LNCaP clone FGC (cell line): Measurements from ENCODE around the gene IGFBP2.

Experiments used
- DNase-seq: peaks from one replicate; pipeline ENCODE4 v3.0.0-alpha.2; 2011; ENCODE audit warnings: low read depth
- H3K4me3 ChIP-seq: 2 replicates; pipeline ENCODE4 v1.5.1; 2011; ENCODE audit warnings: mild to moderate bottlenecking, low read depth, low read length, control low read depth
- TF ChIP-seq, protein P1 (sequence below): IDR thresholded peaks from 2 replicates; pipeline ENCODE4 v1.5.1; 2012; ENCODE audit warnings: mild to moderate bottlenecking; ENCODE audit not compliant: control insufficient read depth, insufficient read depth; ENCODE audit errors: extremely low read depth

IGFBP2 gene

DNA sequence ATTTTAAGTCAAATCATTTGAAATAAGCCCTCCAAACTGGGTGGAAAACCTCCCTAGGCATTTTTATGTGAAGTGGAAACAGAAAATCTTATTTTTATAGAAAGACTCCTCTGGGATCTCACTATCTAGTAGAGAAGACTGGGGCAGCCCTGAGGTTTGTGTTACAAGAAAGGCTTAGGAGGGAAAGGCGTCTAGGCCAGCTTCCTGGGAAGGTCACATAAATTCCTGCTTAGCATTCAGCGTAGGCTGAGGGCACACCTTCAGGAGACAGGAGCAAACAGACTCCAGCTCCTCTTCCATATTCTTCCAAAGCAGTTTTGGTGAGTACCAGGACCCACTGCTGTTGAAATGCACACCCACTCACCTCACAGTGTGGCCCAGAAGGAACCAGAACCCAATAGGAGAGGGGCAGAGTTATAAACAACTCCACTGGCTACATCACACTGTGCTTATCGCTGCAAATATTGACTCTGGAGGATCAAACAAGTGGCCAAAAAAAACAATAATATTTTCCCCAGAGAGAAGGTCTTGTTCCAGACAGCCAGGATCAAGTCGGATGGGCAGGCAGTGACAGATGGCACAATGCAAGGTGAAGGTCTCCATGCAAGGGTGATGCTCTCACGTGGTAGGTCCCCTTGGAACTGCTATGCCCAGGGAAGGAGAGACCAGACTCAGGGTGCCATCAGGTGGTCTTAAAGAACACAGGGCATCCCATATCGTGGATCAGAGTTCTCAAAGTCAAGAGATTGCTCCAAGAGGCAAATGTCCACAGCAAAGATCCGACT lies 17.7 kb upstream of the IGFBP2 start:
- TF ChIP-seq, protein P1, sequence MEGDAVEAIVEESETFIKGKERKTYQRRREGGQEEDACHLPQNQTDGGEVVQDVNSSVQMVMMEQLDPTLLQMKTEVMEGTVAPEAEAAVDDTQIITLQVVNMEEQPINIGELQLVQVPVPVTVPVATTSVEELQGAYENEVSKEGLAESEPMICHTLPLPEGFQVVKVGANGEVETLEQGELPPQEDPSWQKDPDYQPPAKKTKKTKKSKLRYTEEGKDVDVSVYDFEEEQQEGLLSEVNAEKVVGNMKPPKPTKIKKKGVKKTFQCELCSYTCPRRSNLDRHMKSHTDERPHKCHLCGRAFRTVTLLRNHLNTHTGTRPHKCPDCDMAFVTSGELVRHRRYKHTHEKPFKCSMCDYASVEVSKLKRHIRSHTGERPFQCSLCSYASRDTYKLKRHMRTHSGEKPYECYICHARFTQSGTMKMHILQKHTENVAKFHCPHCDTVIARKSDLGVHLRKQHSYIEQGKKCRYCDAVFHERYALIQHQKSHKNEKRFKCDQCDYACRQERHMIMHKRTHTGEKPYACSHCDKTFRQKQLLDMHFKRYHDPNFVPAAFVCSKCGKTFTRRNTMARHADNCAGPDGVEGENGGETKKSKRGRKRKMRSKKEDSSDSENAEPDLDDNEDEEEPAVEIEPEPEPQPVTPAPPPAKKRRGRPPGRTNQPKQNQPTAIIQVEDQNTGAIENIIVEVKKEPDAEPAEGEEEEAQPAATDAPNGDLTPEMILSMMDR, result no peak
- H3K4me3 ChIP-seq, result no peak overlapping the region
- DNase-seq, result peak; percentile 80

DNA sequence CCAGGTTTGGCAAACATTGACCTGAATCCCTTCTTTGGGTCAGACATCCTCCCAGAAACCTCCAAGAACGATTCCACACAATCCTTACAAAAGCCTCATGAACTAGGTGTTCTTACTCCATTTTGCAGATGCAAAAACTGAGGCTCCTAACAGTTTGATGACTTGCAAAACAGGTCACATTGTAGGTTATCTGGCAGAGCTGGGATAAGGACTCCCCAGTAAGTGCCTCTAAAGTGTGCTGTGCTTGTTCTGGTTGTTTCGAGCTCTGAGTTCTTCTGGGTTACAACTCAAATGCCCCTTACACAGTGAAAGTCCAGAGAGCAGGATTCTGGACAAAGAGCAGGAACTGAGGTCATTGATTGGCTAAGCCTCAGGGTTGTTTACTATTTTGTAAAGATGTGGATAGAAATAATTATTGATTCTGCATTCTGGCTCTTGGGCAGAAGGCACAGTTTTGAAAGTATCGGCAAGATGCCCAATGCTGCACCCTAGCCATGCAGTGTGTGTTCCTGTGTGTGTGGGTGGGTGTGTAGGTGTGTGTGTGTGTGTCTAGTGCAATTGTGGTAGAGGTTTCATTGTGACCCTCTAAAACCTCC lies 17.0 kb upstream of the IGFBP2 start:
- no peak for DNase-seq
- no peak overlapping the region for H3K4me3 ChIP-seq
- TF ChIP-seq, protein P1, result no peak

DNA sequence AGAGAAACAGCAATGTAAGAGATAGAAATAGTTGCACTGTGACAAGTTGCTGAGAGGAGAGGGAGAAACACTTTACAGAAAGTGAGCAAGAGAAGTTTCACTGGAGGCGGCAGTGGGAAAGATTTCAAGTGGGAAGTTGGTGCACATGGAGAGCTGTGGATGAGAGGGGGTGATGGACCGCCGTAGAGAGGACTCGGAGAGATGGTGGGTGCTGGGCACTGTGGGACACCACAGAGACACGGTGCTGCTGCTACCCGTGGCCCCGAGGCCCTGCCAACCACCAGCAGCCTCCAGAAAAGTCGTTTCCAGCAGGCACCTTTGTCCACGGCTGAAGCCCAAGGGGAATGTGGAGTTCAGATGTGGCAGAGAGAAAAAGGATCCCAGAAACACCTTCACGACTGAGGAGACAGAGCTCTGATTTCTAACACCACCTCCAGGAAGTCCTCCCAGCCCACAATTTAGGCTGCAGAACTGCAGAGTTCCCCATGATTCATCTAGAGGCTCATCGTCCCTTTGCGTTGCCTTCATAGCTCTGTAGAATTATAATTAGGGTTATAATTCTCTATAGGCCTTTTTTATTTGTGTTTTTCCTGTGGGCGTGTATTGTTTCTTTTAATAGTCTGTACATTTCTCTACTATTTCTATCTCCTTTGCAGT lies 15.9 kb upstream of the IGFBP2 start:
- TF ChIP-seq, protein P1, result no peak
- no peak overlapping the region for H3K4me3 ChIP-seq
- DNase-seq, result no peak

DNA sequence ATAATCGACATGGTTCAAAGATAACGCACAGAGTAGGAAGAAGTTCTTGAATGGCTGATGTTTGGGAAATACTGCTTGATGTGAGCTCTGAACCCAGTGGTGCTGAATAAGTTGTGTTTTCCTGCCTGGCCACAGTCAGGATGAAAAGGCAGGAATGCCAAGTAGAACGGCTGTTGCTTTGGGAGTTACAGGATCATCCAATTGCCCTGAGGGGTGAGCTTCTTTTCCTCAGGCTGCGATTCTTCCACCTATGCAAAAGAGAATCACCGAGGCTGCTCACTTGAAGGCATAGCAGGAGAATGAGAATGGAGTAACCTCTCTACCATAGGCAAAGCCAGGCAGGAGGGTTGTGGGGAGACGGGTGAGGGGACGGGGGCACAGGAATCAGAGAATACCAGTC lies 14.4 kb upstream of the IGFBP2 start:
- TF ChIP-seq, protein P1, result no peak
- DNase-seq, result no peak
- no peak overlapping the region for H3K4me3 ChIP-seq

DNA sequence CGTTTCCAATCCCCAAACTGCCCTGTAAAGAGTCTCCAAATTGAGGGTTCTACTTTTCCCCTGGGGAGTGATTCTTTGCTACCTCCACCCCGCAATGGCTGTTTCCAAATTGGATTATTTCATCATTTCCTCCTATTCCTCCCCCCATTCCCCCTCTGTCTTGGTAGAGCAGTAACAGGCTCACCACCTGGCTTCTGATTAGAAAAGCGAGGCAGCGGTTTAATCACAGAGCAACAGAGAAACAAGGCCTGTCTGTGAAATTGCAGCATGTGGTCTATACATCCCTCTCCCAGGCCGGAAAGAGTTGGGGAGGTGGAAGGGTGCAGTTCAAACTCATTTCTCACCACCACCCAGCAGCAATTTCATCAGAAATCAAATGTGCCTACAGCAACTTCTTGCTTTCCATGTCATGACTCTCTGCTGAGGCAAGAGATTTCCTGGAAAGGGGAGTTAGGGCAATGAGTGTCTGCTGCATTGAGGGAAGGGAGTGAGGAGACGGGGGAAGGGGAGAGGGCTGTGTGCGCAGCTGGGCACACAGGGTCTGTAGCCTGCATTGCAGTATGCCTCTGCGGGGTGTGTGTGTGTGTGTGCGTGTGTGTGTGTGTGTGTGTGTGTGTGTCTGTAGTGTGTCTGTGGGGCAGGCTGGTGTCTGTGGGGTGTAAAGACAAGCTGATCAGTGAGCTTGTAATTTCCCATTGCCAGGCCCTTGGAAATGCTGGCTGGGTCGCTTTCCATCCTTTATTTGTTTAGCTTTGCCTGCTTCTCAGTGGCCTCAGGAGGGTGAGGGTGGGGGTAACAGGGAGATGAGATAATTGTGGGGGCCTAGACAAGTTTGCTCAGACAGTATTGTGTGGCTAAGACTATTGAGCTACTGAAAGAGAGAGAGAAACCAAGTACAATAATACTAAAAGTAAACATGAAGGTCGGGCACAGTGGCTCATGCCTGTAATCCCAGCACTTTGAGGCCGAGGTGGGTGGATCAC lies 13.5 kb upstream of the IGFBP2 start:
- no peak for DNase-seq
- TF ChIP-seq, protein P1, result no peak
- no peak overlapping the region for H3K4me3 ChIP-seq

DNA sequence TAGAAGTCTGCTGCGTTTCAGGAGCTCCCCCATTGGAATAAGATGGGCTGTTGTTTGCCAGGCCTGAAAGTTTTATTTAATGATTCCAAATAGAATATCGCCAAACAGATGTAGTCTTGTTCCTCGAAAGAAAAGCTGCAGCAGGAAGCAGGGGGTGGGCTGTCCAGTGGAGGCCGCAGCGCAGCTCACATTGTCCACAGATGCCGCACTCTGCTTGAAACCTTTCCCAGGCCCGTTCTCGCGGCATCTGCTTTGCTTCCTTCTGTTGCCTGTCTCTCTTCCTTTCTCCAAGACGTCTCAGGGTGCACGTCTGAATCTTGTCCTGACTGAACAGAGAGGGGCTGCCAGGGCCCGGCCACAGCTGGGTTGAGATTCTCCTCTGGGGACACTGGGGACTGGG lies 12.4 kb upstream of the IGFBP2 start:
- TF ChIP-seq, protein P1, result no peak
- H3K4me3 ChIP-seq, result no peak overlapping the region
- DNase-seq, result no peak
